GM12872 (cell line): Measurements from ENCODE around the gene TLN1.

Source experiments
- CTCF ChIP-seq: IDR thresholded peaks from 3 replicates; pipeline ENCODE4 v1.5.1; 2011; ENCODE audit warnings: low read depth, mild to moderate bottlenecking, low read length, moderate library complexity; ENCODE audit not compliant: insufficient read depth

TLN1 gene

GRCh38 chr9:35688558-35689541 is 43.1 kb downstream of the TLN1 start:
- TF ChIP-seq CTCF, result no peak

DNA sequence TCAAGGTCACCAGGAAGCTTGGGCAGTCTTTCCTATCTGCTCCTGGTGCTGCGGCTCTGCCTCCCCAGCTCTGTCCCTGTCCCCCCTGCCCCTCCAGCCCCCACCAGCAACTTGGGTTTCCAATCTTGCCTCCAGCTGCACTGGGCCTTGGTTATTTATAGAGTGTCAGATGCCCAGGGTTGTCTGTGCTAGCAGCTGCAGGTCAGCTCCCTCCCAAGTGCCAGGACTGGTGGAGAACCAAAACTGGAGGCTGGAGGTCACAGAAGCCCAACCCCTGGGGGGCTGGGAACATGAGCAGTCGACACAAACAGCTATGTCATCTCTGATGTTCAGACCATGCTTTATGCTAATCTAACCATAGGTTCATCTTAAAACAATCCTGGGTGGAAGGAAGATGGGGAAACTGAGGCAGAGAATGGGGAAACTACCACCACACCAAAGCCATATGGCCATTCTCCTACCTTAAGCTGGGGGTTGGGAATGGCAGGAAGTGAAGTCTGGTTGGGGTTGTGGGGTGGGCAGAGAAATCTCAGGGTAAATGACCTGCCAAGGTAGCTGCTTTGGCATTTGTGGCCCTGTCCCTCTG is 43.9 kb downstream of the TLN1 start:
- no peak for TF ChIP-seq CTCF

GRCh38 chr9:35687306-35687705 is 44.7 kb downstream of the TLN1 start:
- no peak for TF ChIP-seq CTCF

- TF ChIP-seq CTCF, result no peak
These were observed 45.5 kb downstream of the TLN1 start for GRCh38 chr9:35686222-35687203.

- TF ChIP-seq CTCF, result no peak
These were observed 46.5 kb downstream of the TLN1 start for GRCh38 chr9:35685506-35685905.

- TF ChIP-seq CTCF, result no peak
These were observed 47.1 kb downstream of the TLN1 start for GRCh38 chr9:35684921-35685320.

GRCh38 chr9:35683323-35683722 is 48.7 kb downstream of the TLN1 start:
- no peak for TF ChIP-seq CTCF
